ENCODE results near the gene ARHGEF39.

The ARHGEF39 gene, protein sequence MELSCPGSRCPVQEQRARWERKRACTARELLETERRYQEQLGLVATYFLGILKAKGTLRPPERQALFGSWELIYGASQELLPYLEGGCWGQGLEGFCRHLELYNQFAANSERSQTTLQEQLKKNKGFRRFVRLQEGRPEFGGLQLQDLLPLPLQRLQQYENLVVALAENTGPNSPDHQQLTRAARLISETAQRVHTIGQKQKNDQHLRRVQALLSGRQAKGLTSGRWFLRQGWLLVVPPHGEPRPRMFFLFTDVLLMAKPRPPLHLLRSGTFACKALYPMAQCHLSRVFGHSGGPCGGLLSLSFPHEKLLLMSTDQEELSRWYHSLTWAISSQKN

DNA sequence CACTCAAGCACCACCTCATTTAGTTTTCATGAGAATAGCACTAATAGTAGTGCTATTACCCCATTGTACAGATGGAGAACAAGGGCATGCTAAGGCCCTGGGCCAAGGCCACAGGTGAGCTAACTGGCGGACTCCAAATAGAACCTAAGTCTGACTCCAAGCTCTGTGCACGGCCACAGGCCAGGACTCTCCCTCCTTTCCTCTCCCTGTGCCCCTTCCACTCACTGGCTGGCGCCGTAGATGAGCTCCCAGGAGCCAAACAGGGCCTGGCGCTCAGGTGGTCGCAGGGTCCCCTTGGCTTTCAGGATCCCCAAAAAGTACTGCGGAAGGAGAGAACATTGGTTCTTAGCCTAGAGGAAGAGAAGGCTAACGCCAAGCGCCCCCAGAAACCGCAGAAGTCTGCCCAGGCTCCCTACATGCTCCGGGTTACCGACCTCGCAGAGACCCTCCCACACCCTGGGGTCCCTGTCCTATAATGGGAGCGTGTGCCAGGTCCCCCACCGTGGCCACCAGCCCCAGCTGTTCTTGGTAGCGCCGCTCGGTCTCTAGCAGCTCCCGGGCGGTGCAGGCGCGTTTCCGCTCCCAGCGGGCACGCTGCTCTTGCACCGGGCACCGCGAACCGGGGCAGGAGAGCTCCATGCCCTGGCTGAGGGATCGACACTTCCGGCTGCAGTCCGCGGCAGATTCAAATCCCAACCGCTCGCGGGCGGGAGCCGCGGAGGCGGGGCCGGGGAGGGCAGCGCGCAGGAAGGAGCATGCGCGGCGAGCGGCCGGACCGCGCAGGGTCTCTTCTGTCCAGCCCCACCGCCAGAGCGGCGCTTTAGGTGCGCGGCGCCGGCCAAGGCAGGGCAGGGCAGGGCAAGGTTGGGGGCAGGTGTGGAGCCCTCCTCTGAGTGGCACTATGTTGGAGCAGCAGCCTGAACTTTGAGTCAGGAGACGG is at the start of gene ARHGEF39:
Gene ARHGEF39 (minus strand): TSS at position 665 of the 940 bp plus-strand sequence. CDS start 26 bp downstream, at position 639.
- DNase-seq (ENCODE audit: low read depth in 2 of 2), result no peak

DNA sequence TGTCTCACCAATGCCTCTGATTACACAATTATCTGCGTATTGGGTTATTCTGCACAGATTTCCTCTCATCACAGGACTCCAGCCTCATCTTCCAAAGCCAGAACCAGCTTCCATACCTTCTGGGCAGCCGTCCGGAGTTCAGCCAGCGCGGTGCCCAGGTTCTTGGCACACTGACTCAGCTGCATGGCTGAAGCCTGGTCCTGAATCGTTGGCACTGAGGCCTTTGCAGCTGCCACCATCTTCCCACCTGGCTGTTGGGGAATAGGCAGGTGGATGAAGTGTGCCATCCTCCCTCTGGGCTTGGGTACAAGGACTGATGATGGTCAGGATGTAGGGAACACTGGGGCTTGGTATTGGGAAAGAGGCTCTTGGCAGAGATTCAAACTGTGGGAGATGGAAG is 49.1 kb upstream of the ARHGEF39 start:
- DNase-seq (ENCODE audit: low read depth in 2 of 2), result no peak

DNA sequence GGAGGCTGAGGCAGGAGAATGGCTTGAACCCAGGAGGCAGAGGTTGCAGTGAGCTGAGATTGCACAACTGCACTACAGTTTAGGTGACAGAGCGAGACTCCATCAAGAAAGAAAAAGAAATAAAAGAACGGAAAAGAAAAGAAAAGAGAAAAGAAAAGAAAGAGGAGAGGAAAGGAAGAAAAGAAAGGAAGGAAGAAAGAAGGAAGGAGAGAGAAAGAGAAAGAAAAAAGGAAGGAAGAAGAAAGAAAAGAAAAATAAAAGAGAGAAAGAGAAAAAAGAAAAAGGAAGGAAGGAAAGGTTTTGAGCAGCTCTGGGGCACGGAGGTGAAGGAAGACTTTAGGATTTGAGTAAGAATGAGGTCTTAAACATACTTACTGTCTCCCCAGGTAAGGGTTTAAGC is 48.6 kb upstream of the ARHGEF39 start:
- DNase-seq (ENCODE audit: low read depth in 2 of 2), result no peak

DNA sequence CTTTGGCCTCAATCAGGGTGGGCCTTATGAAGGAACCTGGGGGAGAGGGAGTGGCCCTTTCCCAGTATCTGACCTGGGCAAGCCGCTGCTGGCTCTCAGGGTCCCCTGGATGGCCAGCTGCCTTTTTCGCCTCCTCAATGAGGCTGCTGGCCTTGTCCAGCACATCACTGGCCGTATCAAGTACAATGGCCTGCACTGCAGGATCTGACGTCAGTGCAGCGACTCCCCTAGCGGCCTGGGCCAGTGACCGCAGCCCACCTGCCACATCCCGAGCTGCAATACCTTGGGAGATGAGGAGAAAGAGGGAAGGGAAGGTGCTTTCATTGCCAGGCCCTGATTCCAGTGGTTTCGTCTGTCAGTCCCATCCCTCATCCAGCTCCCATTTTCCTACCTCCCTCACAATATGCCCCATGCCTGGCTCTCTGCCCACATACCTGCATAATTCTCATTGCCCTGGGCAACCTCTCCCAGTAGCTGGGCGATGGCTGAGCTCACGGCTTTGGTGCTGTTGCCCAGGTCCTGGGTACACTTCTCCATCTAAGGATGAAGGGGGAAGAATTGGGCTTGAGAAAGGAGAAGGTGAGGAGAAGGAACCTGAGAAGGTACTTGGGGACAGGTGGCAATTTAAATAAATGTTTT is 47.9 kb upstream of the ARHGEF39 start:
- DNase-seq (ENCODE audit: low read depth in 2 of 2), result no peak

DNA sequence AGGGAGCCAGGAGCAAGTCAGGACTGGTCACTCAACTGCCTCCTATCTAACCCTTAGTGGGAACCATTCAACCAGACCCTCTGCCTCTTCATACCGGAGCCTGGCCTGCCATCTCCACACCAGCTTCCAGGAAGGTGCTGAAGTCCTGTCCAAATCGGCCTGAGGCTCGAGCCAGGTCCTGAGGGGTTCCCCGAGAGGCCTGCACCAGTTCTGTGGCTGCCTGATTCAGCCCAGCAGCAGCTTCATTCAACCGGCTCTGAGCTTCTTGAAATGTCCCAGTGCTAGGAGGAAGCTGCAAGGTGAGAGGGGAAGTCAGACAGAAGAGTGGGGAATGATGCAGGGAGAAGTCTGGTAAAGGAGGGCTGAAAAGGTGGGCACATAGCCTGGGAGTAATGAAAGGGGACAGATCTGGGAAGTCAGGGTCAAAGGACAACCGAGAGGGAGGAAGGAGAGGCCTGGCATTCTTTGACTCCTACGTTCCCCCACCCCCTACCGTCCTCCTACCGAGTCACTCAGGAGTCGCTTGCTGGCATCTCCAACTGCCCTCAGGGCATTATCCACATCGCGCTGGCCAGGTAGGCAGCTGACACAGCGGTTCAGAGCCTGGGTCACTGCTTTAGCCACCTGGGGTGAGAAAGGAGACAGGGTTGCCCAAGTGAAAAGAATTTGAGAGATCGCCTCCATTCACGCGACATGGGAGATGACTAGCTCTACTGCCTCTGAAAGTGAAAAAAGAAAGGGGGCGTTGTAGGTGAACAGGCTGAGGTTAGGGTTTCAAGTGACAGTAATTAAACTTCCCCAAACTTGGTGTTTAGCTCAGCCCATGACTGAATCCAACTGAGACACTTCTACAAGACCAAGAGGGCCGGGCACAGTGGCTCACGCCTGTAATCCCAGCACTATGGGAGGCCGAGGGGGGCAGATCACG is 46.8 kb upstream of the ARHGEF39 start:
- DNase-seq (ENCODE audit: low read depth in 2 of 2), result no peak

DNA sequence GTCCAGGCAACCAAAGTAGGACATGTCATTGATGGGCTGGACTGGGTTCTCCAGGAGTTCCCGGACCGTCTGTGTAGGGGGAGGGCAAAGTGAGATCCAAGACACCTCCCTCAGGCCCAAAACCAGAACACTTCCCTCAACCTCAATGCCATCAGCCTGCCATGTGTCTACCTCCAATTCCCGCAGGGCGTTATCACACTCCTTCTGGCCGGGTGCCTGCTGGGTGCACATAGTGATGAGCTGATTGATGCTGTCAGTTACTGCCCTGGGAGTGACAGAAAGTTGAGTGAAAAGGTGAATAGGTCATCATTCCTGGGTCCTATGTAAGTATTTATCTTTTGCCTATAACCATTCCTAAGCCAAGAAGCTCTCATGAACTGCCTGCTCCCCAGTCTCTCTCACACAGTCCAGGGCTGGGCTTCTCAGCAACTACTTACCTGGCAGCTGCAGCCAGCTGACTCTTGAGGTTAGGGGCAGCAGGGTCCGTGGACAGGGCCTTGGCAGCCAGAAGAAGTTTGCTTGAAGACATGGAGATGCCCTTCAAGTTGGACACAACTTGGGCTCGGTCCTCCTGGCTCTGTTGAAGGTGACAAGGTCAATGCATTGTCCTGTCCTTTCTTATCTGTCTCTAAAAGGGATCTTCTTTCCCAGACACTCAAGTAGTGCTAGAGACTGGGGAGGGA is 46.0 kb upstream of the ARHGEF39 start:
- DNase-seq (ENCODE audit: low read depth in 2 of 2), result no peak

DNA sequence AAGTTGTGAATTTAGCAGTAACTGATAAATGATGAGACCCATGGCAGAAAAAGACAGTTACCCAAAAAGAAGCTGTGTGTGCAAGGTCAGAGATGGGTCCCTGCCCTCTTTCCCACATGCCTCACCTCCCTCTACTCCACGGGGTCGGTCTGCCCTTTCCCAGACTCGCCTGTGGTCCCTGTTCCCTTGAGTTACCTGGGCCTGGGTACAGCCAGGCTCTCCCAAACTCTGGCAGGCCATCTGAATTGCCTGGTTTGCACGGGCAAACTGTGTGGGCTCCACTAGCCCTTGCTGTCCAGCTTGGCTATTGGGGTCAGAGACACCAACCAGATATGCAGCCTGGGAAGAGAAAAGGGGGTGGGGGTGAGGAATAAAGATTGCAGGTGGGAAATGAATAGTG is 43.2 kb upstream of the ARHGEF39 start:
- no peak for DNase-seq (ENCODE audit: low read depth in 2 of 2)

DNA sequence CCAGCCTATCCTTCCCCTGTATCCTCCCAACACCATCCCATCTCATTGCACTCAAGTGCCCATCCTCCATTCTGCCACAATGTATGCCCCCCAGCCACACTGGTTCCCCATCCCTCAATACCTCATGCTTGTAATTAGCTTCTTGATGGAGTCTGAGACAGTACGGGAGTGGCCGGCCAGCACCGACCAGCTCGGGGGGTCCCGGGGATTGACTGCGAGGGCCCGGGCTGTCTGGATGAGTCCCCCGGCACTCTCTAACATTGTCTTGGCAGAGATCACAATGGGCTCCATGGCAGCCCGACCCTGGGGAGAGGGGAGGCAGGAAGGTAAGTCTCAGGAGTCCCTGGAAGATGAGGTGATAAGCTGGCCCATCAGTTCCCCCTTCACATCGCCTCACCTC is 42.0 kb upstream of the ARHGEF39 start:
- no peak for DNase-seq (ENCODE audit: low read depth in 2 of 2)

DNA sequence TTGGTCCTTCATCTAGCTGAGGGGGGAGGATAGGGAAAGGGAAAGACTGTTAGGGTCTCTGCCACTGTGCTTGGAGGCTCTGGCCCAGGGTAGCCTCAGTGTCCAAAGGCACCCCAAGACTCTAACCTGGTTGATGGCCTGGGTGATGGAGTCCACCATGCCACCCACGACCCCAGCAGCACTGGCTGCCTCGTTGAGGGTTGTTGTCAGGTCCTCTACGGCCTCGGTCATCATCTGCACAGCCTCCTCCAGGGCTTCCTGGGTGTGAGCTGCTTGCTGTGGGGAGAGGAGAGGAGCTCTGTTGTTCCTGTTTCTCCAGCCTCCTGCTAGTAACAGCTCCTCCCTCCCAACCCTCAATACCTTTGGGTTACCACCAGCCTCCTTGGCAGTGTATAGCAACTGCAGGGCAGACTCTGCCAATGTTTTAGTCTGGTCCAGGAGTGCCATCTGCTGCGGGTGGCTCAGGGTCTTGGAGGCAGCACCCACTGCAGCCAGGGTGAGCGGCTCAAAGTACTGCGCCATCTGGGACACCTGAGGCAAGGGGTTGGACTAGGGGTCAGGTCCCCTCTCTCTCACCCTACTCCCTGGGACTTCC is 40.9 kb upstream of the ARHGEF39 start:
- no peak for DNase-seq (ENCODE audit: low read depth in 2 of 2)

DNA sequence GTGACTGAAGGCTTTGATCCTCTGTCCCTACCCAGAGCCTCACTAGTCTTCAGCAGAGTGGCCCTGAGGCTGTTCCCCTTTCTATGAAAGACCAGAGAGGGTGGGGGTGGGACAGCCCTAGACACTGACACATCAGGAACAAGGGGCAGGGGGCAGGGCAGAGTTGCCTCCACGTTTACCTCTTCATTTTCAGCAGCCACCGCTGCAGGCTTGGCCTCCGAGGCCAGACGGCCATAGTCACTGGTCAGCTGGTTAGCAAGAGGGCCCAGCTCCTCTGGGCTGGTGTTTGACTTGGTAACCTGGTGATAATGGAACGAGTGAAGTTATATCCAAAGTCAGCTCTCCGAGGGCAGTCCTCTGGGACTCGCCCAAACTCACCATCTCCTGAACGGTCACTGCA is 40.4 kb upstream of the ARHGEF39 start:
- no peak for DNase-seq (ENCODE audit: low read depth in 2 of 2)

DNA sequence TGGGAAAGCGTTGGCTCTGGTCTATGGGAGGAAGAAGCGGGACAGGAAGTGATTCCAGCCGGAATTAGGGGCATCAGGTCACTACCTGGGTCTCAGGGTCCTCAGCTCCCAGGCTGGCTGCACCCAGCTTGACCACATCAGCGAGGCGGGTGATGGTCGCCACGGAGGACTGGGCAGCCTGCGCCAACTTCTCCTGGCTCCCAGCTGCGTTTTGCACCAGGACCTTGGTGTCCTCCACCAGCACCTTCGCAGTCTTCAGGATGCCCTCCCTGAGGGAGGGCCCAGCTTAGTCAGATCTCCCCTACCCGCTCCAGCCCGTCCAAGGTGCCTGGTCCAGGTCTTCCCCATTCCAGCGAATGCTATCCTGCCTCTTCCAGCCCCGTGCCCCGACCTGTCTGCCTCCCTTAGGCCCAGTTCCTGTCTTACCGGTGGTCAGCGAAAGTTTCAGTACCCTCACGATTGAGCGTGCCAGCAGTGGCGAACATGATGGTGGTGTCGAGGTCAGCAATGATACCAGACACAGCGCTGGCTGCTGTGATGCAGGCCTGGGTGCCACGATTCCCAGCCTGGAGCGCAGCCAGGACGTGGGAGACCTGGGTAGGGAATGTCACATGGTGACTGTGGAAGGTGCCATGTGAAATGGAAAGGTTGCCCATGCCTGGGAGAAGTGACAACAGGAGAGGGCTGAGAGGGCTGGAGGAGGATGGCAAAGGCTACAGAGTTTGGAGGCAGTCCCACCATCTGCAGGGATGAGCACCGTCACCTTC is 39.1 kb upstream of the ARHGEF39 start:
- no peak for DNase-seq (ENCODE audit: low read depth in 2 of 2)

DNA sequence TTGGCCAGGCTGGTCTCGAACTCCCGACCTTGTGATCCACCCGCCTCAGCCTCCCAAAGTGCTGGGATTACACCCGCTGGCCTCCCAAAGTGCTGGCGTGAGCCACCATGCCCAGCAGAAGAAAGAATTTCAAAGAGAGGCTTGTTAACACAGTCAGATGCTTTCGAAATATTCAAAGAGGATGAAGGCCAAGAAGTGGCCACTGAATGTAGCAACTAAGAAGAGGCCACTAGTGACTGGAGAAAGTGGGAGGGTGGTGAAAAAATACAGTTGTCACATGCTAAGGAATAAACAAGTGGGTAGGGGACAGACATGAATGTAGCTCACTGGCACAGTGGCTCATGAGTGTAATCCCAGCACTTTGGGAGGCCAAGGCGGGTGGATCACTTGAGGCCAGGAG is 37.7 kb upstream of the ARHGEF39 start:
- DNase-seq (ENCODE audit: low read depth in 2 of 2), result no peak

DNA sequence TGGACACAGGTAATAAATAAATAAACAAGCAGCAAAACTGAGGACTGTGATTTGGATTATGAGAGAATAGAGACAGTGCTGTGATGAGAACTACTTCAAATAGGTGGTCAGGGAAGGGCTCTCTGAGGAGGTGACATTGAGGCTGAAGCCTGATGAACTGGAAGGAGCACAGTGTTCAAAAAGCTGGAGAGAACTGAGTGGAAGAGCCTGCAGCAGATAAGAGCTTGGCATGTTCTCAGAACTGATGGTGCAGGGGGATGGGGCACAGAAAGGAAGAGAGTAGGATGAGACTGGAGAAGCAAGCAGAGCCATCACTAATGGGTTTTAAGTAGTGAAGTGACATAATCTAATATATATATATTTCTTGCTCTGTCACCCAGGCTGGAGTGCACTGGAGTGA is 35.9 kb upstream of the ARHGEF39 start:
- DNase-seq (ENCODE audit: low read depth in 2 of 2), result no peak

DNA sequence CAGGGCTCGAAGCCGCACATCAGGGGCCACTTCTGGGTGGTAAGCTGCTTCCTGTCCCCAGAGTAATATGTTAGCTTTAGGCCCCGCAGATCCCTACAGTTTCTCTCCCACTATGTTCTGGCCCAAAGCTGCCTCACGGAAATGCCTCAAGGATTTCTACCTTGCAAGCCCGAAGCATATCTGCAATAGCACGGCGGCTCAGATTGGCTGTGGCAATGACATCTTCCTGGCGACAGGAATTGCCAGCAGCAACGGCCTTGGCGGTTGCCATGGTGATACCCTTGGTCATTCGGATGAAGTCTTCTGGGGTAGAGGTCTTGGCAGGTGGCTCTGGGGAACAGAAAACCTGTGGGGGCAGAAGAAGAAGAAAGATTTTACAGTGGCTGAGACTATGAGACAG is 35.0 kb upstream of the ARHGEF39 start:
- no peak for DNase-seq (ENCODE audit: low read depth in 2 of 2)

DNA sequence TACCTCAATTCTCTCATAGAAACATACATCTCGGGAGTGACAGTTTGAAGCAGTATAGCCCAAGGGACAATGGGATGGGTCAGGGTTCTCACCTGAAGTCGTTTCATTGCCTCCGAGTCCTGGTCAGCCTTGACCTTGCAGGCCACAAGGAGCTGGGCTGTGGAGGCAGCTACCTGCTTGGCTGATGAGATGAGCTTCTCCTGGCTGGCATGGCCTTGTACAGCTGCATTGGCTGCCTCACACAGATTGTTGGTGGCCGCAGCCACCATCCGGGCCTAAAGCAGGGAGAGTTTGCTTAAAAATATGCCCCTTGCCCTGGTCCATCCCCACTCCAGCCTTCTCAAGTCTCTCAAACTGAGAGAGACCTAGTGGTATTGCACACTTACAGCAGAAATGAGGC is 33.2 kb upstream of the ARHGEF39 start:
- DNase-seq (ENCODE audit: low read depth in 2 of 2), result no peak

DNA sequence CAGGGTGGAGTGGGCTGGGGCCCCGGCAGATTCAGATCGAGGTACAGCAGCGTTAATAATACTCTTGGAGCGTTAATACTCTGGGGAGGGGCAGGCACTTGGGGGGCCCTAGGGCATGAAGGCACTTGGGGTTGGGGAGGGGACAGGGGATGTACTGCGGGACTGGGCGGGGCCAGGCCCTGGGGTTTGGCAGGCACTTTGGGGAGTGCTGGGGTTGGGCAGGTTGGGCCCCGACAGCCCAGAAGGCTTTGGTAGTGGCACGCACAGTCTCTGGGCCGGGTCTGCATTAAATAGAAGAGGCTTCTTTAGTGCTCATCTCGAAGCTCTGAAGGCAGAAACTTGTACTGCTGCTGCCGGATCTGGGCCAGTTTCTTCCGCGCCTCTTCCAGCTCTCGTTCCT is 32.5 kb upstream of the ARHGEF39 start:
- no peak for DNase-seq (ENCODE audit: low read depth in 2 of 2)

DNA sequence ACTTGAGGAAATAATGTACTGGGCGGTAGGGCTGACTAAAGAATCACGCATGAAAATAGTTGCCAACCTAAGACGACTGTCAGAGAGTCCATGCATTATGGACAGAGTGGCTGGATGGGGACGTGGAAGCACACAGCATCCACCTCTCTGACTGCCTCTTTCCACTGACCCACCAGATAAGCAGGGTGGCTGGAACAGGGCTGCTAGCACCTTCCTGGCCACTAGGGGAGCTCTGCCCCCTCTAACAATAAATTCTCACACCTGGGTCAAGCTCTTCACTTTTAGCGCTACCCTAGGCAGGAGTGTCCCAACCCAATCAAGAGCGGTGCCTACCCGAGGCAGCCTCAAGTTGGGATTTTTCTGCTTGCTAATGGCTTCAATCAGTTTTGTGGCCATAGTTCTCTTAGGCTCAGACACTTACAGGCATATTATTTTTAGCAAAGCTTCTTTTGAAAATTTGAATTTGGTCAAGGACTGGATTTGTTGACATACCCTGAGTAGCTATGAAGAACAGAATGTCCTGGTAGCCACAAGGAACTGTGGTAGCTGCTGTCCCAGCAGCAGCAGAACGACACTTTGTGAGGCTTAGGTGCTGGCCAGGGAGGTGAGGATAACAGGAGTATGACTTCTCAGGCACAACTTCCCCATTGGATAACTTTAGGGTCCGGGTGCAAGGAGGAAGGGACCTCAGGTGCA is 31.7 kb upstream of the ARHGEF39 start:
- peak; percentile 15 to 28 for DNase-seq (ENCODE audit: low read depth in 2 of 2)

DNA sequence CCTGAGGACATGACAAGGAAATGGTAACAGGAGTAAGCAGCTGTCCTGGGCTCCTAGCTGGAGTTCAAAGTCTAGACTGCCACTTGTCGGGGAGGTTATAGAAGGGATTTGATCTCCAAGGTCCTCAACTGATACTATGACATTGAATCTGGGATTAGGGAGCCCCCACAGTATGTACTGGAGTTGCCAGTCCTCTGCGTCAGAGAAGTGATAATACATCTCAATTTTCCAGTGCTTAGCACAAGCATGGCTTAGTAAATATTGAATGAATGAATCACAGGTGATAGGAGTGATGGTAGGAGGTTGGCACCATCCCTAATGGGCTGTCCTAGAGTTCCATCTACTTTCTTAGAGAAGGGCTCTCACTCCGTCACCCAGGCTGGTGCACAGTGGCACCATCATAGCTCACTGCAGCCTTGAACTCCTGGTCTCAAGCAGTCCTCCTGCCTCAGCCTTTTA is 31.0 kb upstream of the ARHGEF39 start:
- DNase-seq (ENCODE audit: low read depth in 2 of 2), result no peak

DNA sequence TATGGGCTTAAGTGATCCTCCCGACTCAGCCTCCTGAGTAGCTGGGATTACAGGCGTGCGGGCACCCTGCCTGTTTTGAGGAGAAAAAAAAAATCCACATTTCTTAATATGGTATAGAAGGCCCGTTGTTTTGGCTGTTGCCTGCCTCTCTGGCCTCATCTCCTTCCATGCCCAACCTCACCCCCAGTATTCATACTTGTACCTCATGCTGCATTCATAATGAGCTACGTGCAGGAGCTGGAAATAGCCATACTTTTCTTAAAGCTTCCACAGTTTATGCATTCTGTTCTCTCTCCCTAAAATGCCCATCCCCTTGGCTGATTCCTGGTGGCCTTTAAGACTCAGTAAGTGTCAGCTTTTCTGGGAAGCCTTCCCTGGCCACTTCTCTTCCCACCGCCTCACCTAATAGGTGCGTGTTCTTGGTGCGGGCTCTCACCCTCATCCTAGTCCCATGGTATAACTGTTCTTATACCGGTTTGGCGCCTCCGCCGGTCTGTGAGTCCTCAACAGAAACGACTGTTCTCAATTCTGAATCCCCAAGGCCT is 26.8 kb upstream of the ARHGEF39 start:
- DNase-seq (ENCODE audit: low read depth in 2 of 2), result no peak

Measured in activated CD8-positive, alpha-beta memory T cell treated with anti-CD3 and anti-CD28 coated beads for 4 hours (primary cell).